ENCODE data around the gene ADAM12.

Gene ADAM12

GRCh38 chr10:126012485-126012884, 375.8 kb downstream of the ADAM12 start:
- ATAC-seq, result peak; percentile 51; the same call in 1 of the 3 replicates
- TF ChIP-seq, protein P1, sequence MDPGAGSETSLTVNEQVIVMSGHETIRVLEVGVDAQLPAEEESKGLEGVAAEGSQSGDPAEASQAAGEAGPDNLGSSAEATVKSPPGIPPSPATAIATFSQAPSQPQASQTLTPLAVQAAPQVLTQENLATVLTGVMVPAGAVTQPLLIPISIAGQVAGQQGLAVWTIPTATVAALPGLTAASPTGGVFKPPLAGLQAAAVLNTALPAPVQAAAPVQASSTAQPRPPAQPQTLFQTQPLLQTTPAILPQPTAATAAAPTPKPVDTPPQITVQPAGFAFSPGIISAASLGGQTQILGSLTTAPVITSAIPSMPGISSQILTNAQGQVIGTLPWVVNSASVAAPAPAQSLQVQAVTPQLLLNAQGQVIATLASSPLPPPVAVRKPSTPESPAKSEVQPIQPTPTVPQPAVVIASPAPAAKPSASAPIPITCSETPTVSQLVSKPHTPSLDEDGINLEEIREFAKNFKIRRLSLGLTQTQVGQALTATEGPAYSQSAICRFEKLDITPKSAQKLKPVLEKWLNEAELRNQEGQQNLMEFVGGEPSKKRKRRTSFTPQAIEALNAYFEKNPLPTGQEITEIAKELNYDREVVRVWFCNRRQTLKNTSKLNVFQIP (CRISPR knock-in tag; IDR thresholded peaks at IDR 0.05; ENCODE audit: borderline replicate concordance, low read depth), result no peak

- ATAC-seq, result no peak
- TF ChIP-seq ZC3H10 (CRISPR knock-in tag; IDR thresholded peaks at IDR 0.05) (no peak), RARB (CRISPR knock-in tag; IDR thresholded peaks at IDR 0.05) (no peak), OSR1 (CRISPR knock-in tag; IDR thresholded peaks at IDR 0.05) (no peak), TCF4 (CRISPR knock-in tag; IDR thresholded peaks at IDR 0.05; ENCODE audit: borderline replicate concordance) (no peak), ZNF8 (CRISPR knock-in tag; IDR thresholded peaks at IDR 0.05) (no peak), SNAI2 (CRISPR knock-in tag; IDR thresholded peaks at IDR 0.05) (no peak)
- TF ChIP-seq, protein P2, sequence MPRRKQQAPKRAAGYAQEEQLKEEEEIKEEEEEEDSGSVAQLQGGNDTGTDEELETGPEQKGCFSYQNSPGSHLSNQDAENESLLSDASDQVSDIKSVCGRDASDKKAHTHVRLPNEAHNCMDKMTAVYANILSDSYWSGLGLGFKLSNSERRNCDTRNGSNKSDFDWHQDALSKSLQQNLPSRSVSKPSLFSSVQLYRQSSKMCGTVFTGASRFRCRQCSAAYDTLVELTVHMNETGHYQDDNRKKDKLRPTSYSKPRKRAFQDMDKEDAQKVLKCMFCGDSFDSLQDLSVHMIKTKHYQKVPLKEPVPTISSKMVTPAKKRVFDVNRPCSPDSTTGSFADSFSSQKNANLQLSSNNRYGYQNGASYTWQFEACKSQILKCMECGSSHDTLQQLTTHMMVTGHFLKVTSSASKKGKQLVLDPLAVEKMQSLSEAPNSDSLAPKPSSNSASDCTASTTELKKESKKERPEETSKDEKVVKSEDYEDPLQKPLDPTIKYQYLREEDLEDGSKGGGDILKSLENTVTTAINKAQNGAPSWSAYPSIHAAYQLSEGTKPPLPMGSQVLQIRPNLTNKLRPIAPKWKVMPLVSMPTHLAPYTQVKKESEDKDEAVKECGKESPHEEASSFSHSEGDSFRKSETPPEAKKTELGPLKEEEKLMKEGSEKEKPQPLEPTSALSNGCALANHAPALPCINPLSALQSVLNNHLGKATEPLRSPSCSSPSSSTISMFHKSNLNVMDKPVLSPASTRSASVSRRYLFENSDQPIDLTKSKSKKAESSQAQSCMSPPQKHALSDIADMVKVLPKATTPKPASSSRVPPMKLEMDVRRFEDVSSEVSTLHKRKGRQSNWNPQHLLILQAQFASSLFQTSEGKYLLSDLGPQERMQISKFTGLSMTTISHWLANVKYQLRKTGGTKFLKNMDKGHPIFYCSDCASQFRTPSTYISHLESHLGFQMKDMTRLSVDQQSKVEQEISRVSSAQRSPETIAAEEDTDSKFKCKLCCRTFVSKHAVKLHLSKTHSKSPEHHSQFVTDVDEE (CRISPR knock-in tag; IDR thresholded peaks at IDR 0.05), result no peak
Observed at GRCh38 chr10:126011995-126012394, 376.3 kb downstream of the ADAM12 start.

DNA sequence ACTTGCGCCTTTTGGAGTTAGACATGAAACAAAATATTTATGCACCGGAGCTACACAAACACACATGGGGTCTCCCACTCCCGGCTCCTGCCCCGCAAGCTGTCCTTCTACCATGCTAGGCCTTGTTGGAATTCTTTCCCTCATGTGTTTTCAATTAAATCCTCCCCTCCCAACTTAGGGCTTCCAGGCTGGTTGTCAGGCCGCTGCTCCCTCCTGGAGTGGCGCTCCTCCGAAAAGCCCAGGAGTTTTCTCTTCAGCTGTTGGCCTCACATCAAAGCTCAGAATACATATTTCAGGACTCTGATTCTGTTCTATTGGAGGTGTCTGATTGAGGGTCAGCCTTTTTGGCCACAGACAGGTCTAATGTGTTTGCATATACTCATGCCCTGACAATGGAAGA, 378.6 kb downstream of the ADAM12 start:
- ATAC-seq, result no peak
- TF ChIP-seq CSDC2 (CRISPR knock-in tag; IDR thresholded peaks at IDR 0.05) (no peak), PPARA (CRISPR knock-in tag; IDR thresholded peaks at IDR 0.05; ENCODE audit: borderline replicate concordance) (no peak), CSRNP3 (CRISPR knock-in tag; IDR thresholded peaks at IDR 0.05) (no peak), ISL1 (CRISPR knock-in tag; IDR thresholded peaks at IDR 0.05) (no peak), ZNF70 (CRISPR knock-in tag; IDR thresholded peaks at IDR 0.05) (no peak), ZNF8 (CRISPR knock-in tag; IDR thresholded peaks at IDR 0.05) (no peak), ZFP30 (CRISPR knock-in tag; IDR thresholded peaks at IDR 0.05) (no peak), ZFP3 (CRISPR knock-in tag; IDR thresholded peaks at IDR 0.05) (no peak), SNAI2 (CRISPR knock-in tag; IDR thresholded peaks at IDR 0.05) (no peak), ZC3H10 (CRISPR knock-in tag; IDR thresholded peaks at IDR 0.05) (no peak), OSR1 (CRISPR knock-in tag; IDR thresholded peaks at IDR 0.05) (no peak), BACH2 (CRISPR knock-in tag; IDR thresholded peaks at IDR 0.05; ENCODE audit: borderline replicate concordance) (no peak), ARNTL (CRISPR knock-in tag; IDR thresholded peaks at IDR 0.05; ENCODE audit: borderline replicate concordance, low read depth) (no peak), TOX (CRISPR knock-in tag; IDR thresholded peaks at IDR 0.05; ENCODE audit: borderline replicate concordance) (no peak), TCF4 (CRISPR knock-in tag; IDR thresholded peaks at IDR 0.05; ENCODE audit: borderline replicate concordance) (no peak), GLIS3 (CRISPR knock-in tag; IDR thresholded peaks at IDR 0.05) (no peak)
- TF ChIP-seq, protein P2 (CRISPR knock-in tag; IDR thresholded peaks at IDR 0.05), result no peak
- TF ChIP-seq, protein P3, sequence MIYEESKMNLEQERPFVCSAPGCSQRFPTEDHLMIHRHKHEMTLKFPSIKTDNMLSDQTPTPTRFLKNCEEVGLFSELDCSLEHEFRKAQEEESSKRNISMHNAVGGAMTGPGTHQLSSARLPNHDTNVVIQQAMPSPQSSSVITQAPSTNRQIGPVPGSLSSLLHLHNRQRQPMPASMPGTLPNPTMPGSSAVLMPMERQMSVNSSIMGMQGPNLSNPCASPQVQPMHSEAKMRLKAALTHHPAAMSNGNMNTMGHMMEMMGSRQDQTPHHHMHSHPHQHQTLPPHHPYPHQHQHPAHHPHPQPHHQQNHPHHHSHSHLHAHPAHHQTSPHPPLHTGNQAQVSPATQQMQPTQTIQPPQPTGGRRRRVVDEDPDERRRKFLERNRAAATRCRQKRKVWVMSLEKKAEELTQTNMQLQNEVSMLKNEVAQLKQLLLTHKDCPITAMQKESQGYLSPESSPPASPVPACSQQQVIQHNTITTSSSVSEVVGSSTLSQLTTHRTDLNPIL (CRISPR knock-in tag; IDR thresholded peaks at IDR 0.05; ENCODE audit: low read depth), result no peak
- TF ChIP-seq, protein P1 (CRISPR knock-in tag; IDR thresholded peaks at IDR 0.05; ENCODE audit: borderline replicate concordance, low read depth), result no peak
